ENCODE data around the gene GRM7.

GRCh38 chr3:7621046-7621630 is 760.2 kb downstream of the GRM7 start:
- TF ChIP-seq CTCF (conservative IDR thresholded peaks at IDR 0.05 in 1 of 2, IDR thresholded peaks at IDR 0.05 in 1 of 2; ENCODE audit: low read depth in 1 of 2, low read length in 2 of 2): no peak
- TF ChIP-seq EZH2 (IDR thresholded peaks at IDR 0.05; ENCODE audit: low read length, missing control alignments): no peak
